Fibroblast of pulmonary artery (primary cell): ENCODE data around the gene COMT.
"Not testable (repeated sequence)": the region's sequence is repeated elsewhere in the genome, so short reads cannot be mapped to it uniquely, and the experiment has no call there.

ENCODE experiments used
- DNase-seq: peaks from one replicate; pipeline ENCODE4 v3.0.0-alpha.2; 2010; ENCODE audit warnings: low read depth
- H3K4me3 ChIP-seq: replicated peaks from 2 replicates; pipeline ENCODE4 v1.5.1; 2011; ENCODE audit warnings: low read depth, mild to moderate bottlenecking, control low read depth, low read length, moderate library complexity
- CTCF ChIP-seq: IDR thresholded peaks from 2 replicates; pipeline ENCODE4 v1.5.1; 2011; ENCODE audit warnings: mild to moderate bottlenecking, control low read depth, low read length, inconsistent platforms; ENCODE audit errors: missing control alignments

Gene COMT

GRCh38 chr22:19921544-19922081, 20.0 kb upstream of the COMT start:
- DNase-seq: no peak
- TF ChIP-seq CTCF: no peak
- H3K4me3 ChIP-seq: no peak overlapping the region

- no peak for DNase-seq
- no peak for TF ChIP-seq CTCF
- no peak overlapping the region for H3K4me3 ChIP-seq
Measured at GRCh38 chr22:19923914-19924513, 17.6 kb upstream of the COMT start.

- DNase-seq, H3K4me3 ChIP-seq: not testable (repeated sequence)
Measured at GRCh38 chr22:19926028-19926427, 15.5 kb upstream of the COMT start.

- TF ChIP-seq CTCF: no peak
- no peak overlapping the region for H3K4me3 ChIP-seq
- no peak for DNase-seq
Measured at GRCh38 chr22:19927696-19928095, 13.9 kb upstream of the COMT start.

- DNase-seq: no peak
- no peak for TF ChIP-seq CTCF
- H3K4me3 ChIP-seq: no peak overlapping the region
Measured at GRCh38 chr22:19928207-19928606, 13.4 kb upstream of the COMT start.

- no peak for DNase-seq
- no peak overlapping the region for H3K4me3 ChIP-seq
- TF ChIP-seq CTCF: no peak
Measured at GRCh38 chr22:19929586-19930550, 11.7 kb upstream of the COMT start.

GRCh38 chr22:19930551-19931486, 10.8 kb upstream of the COMT start:
- DNase-seq: no peak
- H3K4me3 ChIP-seq: no peak overlapping the region
- TF ChIP-seq CTCF: no peak
